CD14-positive monocyte (primary cell): Measurements from ENCODE around the gene DMXL1. TPM values are rescaled to one million over a fixed set of nuclear protein-coding genes. Genes with fewer than 3 reads are reported as not detected.
A peak's percentile ranks its signal among the peaks of the same experiment; 100 is the strongest.

Experiments
- DNase-seq, 3 donors: peaks; one replicate each; pipeline ENCODE4 v3.0.0-alpha.2; 2011 to 2022
- H2AFZ ChIP-seq: 2 replicates; pipeline ENCODE4 v1.6.0; 2012; ENCODE audit warnings: mild to moderate bottlenecking, low read depth, low read length, inconsistent platforms; ENCODE audit not compliant: insufficient read depth, poor library complexity, severe bottlenecking
- H3K27ac ChIP-seq, 2 donors: 1 replicate in 1 of 2; 2 replicates in 1 of 2; pipeline ENCODE4 v1.5.1; 2012 to 2013; ENCODE audit warnings: low read length in 2 of 2, control low read depth in 1 of 2, inconsistent platforms in 1 of 2, low read depth in 1 of 2, mild to moderate bottlenecking in 1 of 2
- H3K27me3 ChIP-seq, 2 donors: one replicate each; pipeline versions ENCODE4 v1.6.0 to v1.6.1; 2011 to 2013; ENCODE audit warnings: low read length in 2 of 2; ENCODE audit not compliant: control insufficient read depth in 2 of 2, insufficient read depth in 2 of 2
- H3K36me3 ChIP-seq, 2 donors: replicated peaks in 1 of 2; 1 replicate in 1 of 2; 2 replicates in 1 of 2; pipeline versions ENCODE4 v1.5.1 to v1.6.1; 2012 to 2013; ENCODE audit warnings: low read length in 2 of 2, control low read depth in 1 of 2, inconsistent platforms in 1 of 2, mild to moderate bottlenecking in 1 of 2; ENCODE audit not compliant: insufficient read depth in 2 of 2, control insufficient read depth in 1 of 2
- H3K4me1 ChIP-seq, 2 donors: 1 replicate in 1 of 2; 2 replicates in 1 of 2; pipeline versions ENCODE4 v1.5.1 to v1.6.1; 2012 to 2013; ENCODE audit warnings: low read length in 2 of 2, control low read depth in 1 of 2, inconsistent platforms in 1 of 2, mild to moderate bottlenecking in 1 of 2, moderate library complexity in 1 of 2; ENCODE audit not compliant: insufficient read depth in 2 of 2, control insufficient read depth in 1 of 2
- H3K4me2 ChIP-seq: replicated peaks from 2 replicates; pipeline ENCODE3; 2012; ENCODE audit warnings: low read length, moderate library complexity, mild to moderate bottlenecking; ENCODE audit not compliant: poor library complexity, severe bottlenecking; ENCODE audit errors: extremely low read depth
- H3K4me3 ChIP-seq, 3 experiments: fragments of 200-600 bp in 1 of 3; sonication (generic) in 1 of 3; replicated peaks in 1 of 3; 1 replicate in 2 of 3; 2 replicates in 1 of 3; pipeline ENCODE4 v1.5.1; 2011 to 2013; ENCODE audit warnings: low read length in 3 of 3, mild to moderate bottlenecking in 3 of 3, control low read depth in 2 of 3, low read depth in 2 of 3, inconsistent platforms in 1 of 3, moderate library complexity in 1 of 3
- H3K79me2 ChIP-seq: 2 replicates; pipeline ENCODE4 v1.6.0; 2012; ENCODE audit warnings: mild to moderate bottlenecking, control low read depth, inconsistent platforms, low read length, moderate library complexity; ENCODE audit not compliant: insufficient read depth
- H3K9ac ChIP-seq: 2 replicates; pipeline ENCODE4 v1.6.0; 2017; ENCODE audit warnings: low read length, mild to moderate bottlenecking; ENCODE audit not compliant: insufficient read depth, poor library complexity, severe bottlenecking
- H3K9me3 ChIP-seq, 2 donors: replicated peaks in 1 of 2; 1 replicate in 1 of 2; 2 replicates in 1 of 2; pipeline versions ENCODE4 v1.5.1 to v1.6.1; 2012 to 2013; ENCODE audit warnings: low read length in 2 of 2, control low read depth in 1 of 2; ENCODE audit not compliant: control insufficient read depth in 1 of 2, insufficient read depth in 1 of 2
- H4K20me1 ChIP-seq: 2 replicates; pipeline ENCODE4 v1.6.0; 2012; ENCODE audit warnings: mild to moderate bottlenecking, low read length, control low read depth, moderate library complexity; ENCODE audit not compliant: insufficient read depth
- H3K27ac Mint-ChIP-seq, 7 donors: one replicate each; pipeline ENCODE4 v1.8.0; 2020; ENCODE audit warnings: mild to moderate bottlenecking in 7 of 7, mixed read lengths in 7 of 7, moderate library complexity in 6 of 7, inconsistent platforms in 2 of 7
- H3K27me3 Mint-ChIP-seq, 3 donors: one replicate each; pipeline ENCODE4 v1.8.0; 2021 to 2022; ENCODE audit warnings: low read depth in 3 of 3, mild to moderate bottlenecking in 3 of 3, mixed read lengths in 3 of 3, moderate library complexity in 3 of 3, inconsistent platforms in 1 of 3
- H3K36me3 Mint-ChIP-seq, 2 donors: one replicate each; pipeline ENCODE4 v1.8.0; 2020; ENCODE audit warnings: mixed read lengths in 2 of 2, inconsistent platforms in 1 of 2, mild to moderate bottlenecking in 1 of 2
- H3K4me1 Mint-ChIP-seq: one replicate; pipeline ENCODE4 v1.8.0; 2020; ENCODE audit warnings: mild to moderate bottlenecking, mixed read lengths
- H3K4me3 Mint-ChIP-seq, 2 donors: one replicate each; pipeline ENCODE4 v1.8.0; 2020; ENCODE audit warnings: mild to moderate bottlenecking in 2 of 2, mixed read lengths in 2 of 2, moderate library complexity in 1 of 2
- H3K9me3 Mint-ChIP-seq, 7 donors: one replicate each; pipeline ENCODE4 v1.8.0; 2020 to 2022; ENCODE audit warnings: mixed read lengths in 7 of 7, mild to moderate bottlenecking in 6 of 7, moderate library complexity in 6 of 7, inconsistent platforms in 2 of 7
- CTCF ChIP-seq: fragments of 200-600 bp; IDR thresholded peaks from one replicate; pipeline ENCODE4 v1.8.0; 2022; ENCODE audit warnings: antibody characterized with exemption, mild to moderate bottlenecking
- WGBS: methylation state at CpG from one replicate; pipeline ENCODE4 v1.1.5; 2013; ENCODE audit warnings: missing lambda C conversion rate; ENCODE audit not compliant: insufficient coverage; 5-methylcytosine and 5-hydroxymethylcytosine counted together
- intact Hi-C, 2 donors: fragments of 100-400 bp; cut with micrococcal nuclease; formaldehyde crosslinking; loops; one replicate each; pipeline versions ENCODE4 v1.15.0 to v1.15.1; 2023
- polyA plus RNA-seq, 3 donors: library from polyadenylated mRNA; depleted of rRNA in 1 of 3; unstranded in 2 of 3; stranded (reverse) in 1 of 3; fragments of 300-500 nt in 2 of 3; fragments of >200 nt in 1 of 3; fragmentation: Illumina TruSeq in 2 of 3; gene quantifications; 1 replicate in 2 of 3; 2 replicates in 1 of 3; pipeline ENCODE4 v1.2.3, GENCODE V29; 2012 to 2021

The DMXL1 gene
- polyA plus RNA-seq, 3 donors: 15.5 to 20.5 (median 19.5) TPM

DNA sequence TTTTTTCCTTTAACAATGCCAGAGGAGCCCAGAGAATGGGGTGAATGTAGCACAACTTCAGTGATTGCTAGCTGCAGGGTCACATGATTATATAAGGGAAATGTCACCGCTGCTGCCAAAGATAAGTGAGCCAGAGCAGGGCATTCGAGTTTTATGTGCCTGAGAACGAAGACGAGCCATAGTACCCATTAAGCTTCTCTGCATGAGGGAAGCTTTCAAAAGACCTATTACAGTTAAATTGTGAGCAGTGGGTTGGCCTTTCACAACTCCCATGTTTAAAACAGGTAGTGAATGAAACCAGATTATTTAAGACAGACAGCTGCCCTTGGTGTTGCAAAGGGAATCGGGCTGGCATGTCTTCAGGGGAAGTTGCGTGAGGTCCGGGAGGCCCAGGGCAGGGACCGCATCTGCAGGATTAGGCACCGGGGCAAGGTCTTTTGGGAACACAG, 202.5 kb downstream of the DMXL1 start:
- Mint-ChIP-seq H3K36me3 (peaks cover 6 to 12% of the 10 kb centered on the region in 2 donors), H3K9me3 (no peaks in the 10 kb centered on the region), H3K27me3 (no peaks in the 10 kb centered on the region), H3K4me1 (peaks cover 89% of the 10 kb centered on the region), H3K27ac (peak overlapping the region; percentile 87 to 96 (median 94)), H3K4me3 (peak overlapping the region; percentile 66 to 80)
- DNase-seq: peak; percentile 60 to 83 (median 81)
- WGBS: 0% methylated on average over 6 of the region's 9 CpGs
- no peak for TF ChIP-seq CTCF
- H4K20me1 ChIP-seq: peaks cover 25% of the 10 kb centered on the region
- H3K27ac ChIP-seq: peak overlapping the region; percentile 50 to 96
- H3K4me2 ChIP-seq: peak overlapping the region; percentile 60
- H3K4me3 ChIP-seq: peak overlapping the region in 2 of 3 experiments; percentile 24 to 53
- H3K36me3 ChIP-seq: no peaks in the 10 kb centered on the region
- peaks cover 96% of the 10 kb centered on the region for H3K79me2 ChIP-seq
- peak overlapping the region; percentile 11 for H3K9ac ChIP-seq
- peak overlapping the region; percentile 27 for H2AFZ ChIP-seq
- peaks cover 83 to 88% of the 10 kb centered on the region in 2 donors for H3K4me1 ChIP-seq
- intact Hi-C loops: loop anchor here in 1 of 2 donors (5.0 kb wide), 3 partner anchors 34 to 84 kb away; partner anchors contain the start of gene TNFAIP8
- no peaks in the 10 kb centered on the region for H3K9me3 ChIP-seq
- no peaks in the 10 kb centered on the region for H3K27me3 ChIP-seq

- no peaks in the 10 kb centered on the region for H3K27me3 Mint-ChIP-seq
- Histone ChIP-seq H2AFZ (no peak overlapping the region), H3K79me2 (peaks cover 97% of the 10 kb centered on the region), H3K4me3 (peak overlapping the region in 1 of 3 experiments; percentile 53), H3K4me2 (peak overlapping the region; percentile 60), H3K9ac (no peak overlapping the region), H3K27ac (peak overlapping the region; percentile 46 to 96), H3K4me1 (peaks cover 84 to 90% of the 10 kb centered on the region in 2 donors), H3K27me3 (no peaks in the 10 kb centered on the region), H4K20me1 (peaks cover 33% of the 10 kb centered on the region), H3K9me3 (no peaks in the 10 kb centered on the region), H3K36me3 (no peaks in the 10 kb centered on the region)
- H3K9me3 Mint-ChIP-seq: no peaks in the 10 kb centered on the region
- DNase-seq: peak in 1 of 3 donors; percentile 13
- H3K27ac Mint-ChIP-seq: peak overlapping the region; percentile 87 to 96 (median 94)
- WGBS: 80% methylated on average over 3 of the region's 5 CpGs
- peaks cover 94% of the 10 kb centered on the region for H3K4me1 Mint-ChIP-seq
- H3K4me3 Mint-ChIP-seq: peak overlapping the region; percentile 66 to 80
- intact Hi-C loops: loop anchor here in 1 of 2 donors (5.0 kb wide), 3 partner anchors 33 to 83 kb away; partner anchors contain the start of gene TNFAIP8
- H3K36me3 Mint-ChIP-seq: peaks cover 10 to 12% of the 10 kb centered on the region in 2 donors
- no peak for TF ChIP-seq CTCF
Observed at GRCh38 chr5:119274030-119274766, 203.3 kb downstream of the DMXL1 start.
